Activated CD4-positive, alpha-beta T cell treated with anti-CD3 and anti-CD28 coated beads, Interleukin-2, amount 50 U/mL, for 16 hours (primary cell): ENCODE measurements around the gene CFAP57.

Experiments
- DNase-seq: peaks from one replicate; pipeline ENCODE4 v3.0.0-alpha.2; 2020

The CFAP57 gene

GRCh38 chr1:43302721-43303470 lies 130.8 kb downstream of the CFAP57 start:
- DNase-seq, result no peak

- DNase-seq, result no peak
Measured at GRCh38 chr1:43303471-43304313, 131.6 kb downstream of the CFAP57 start.
